GM12878 (cell line): Measurements from ENCODE around the gene KIRREL3. TPM values are rescaled to one million over a fixed set of nuclear protein-coding genes. Genes with fewer than 3 reads are reported as not detected.
A peak's percentile ranks its signal among the peaks of the same experiment; 100 is the strongest.

ENCODE experiments used
- ATAC-seq: fragments of 200-7000 bp; cut with Tn5 transposase; 3 replicates; pipeline ENCODE4 v1.9.1; 2020; ENCODE audit warnings: mild to moderate bottlenecking, moderate library complexity
- BruUV-seq: library from RNA; stranded (reverse); fragments of 400-500 nt; replicated peaks from 2 replicates; lab custom pipeline; 2021; lab: Mats Ljungman, UMichigan
- CTCF ChIA-PET: fragments of 300-600 bp; sonication (Branson Sonifier 250); formaldehyde crosslinking; extraction: SDS; loops from one replicate; lab custom pipeline; 2021; ENCODE audit warnings: inconsistent platforms; lab: Yijun Ruan, JAX
- POLR2A ChIA-PET: fragments of 350-600 bp; formaldehyde crosslinking; extraction: SDS; loops from one replicate; lab custom pipeline; 2021; ENCODE audit warnings: inconsistent platforms; lab: Charles Lee
- RAD21 ChIA-PET: fragments of 300-600 bp; sonication (Branson Sonifier 250); formaldehyde crosslinking; loops from one replicate; lab custom pipeline; 2023; ENCODE audit warnings: antibody characterized with exemption; ENCODE audit not compliant: unreplicated experiment; lab: Charles Lee
- SMC1A ChIA-PET: fragments of 300-600 bp; sonication (Branson Sonifier 250); formaldehyde crosslinking; loops from one replicate; lab custom pipeline; 2023; ENCODE audit not compliant: unreplicated experiment, uncharacterized antibody; lab: Charles Lee
- DNase-seq: peaks from one replicate; pipeline ENCODE4 v3.0.0-alpha.2; 2011; ENCODE audit warnings: low read depth, low spot score
- FAIRE-seq: peaks from 3 replicates; lab custom pipeline; 2011; peaks lifted over from hg19 to GRCh38; lab: Jason Lieb, UNC
- H2AFZ ChIP-seq: 2 replicates; pipeline ENCODE4 v1.6.0; 2011; ENCODE audit warnings: low read depth, low read length, control low read depth; ENCODE audit not compliant: control insufficient read depth
- H3K27ac ChIP-seq: 2 replicates; pipeline ENCODE4 v1.5.1; 2011; ENCODE audit warnings: control low read depth; ENCODE audit not compliant: control insufficient read depth, insufficient read depth
- H3K27me3 ChIP-seq, 2 experiments: replicated peaks in 1 of 2; 2 replicates each; pipeline versions ENCODE4 v1.6.0 to v1.6.1; 2011; ENCODE audit warnings: low read length in 1 of 2; ENCODE audit not compliant: control insufficient read depth in 2 of 2, insufficient read depth in 2 of 2
- H3K36me3 ChIP-seq, 2 experiments: 2 replicates each; pipeline ENCODE4 v1.5.1; 2011; ENCODE audit warnings: low read length in 1 of 2; ENCODE audit not compliant: control insufficient read depth in 2 of 2, insufficient read depth in 2 of 2
- H3K4me1 ChIP-seq: 2 replicates; pipeline ENCODE4 v1.6.1; 2011; ENCODE audit warnings: mild to moderate bottlenecking, low read length, moderate library complexity, mixed read lengths; ENCODE audit not compliant: control insufficient read depth, insufficient read depth
- H3K4me2 ChIP-seq: 2 replicates; pipeline ENCODE4 v1.6.0; 2011; ENCODE audit warnings: control low read depth; ENCODE audit not compliant: control insufficient read depth, insufficient read depth
- H3K4me3 ChIP-seq: fragments of 200-600 bp; sonication (generic); 2 replicates; pipeline ENCODE4 v1.5.1; 2016
- H3K79me2 ChIP-seq: 2 replicates; pipeline ENCODE4 v1.6.0; 2011; ENCODE audit warnings: low read length; ENCODE audit not compliant: control insufficient read depth, insufficient read depth
- H3K9ac ChIP-seq: 2 replicates; pipeline ENCODE4 v1.8.0; 2011; ENCODE audit warnings: low read length, control low read depth, mixed read lengths; ENCODE audit not compliant: control insufficient read depth, insufficient read depth
- H3K9me3 ChIP-seq: replicated peaks from 3 replicates; pipeline ENCODE4 v1.5.1; 2011; ENCODE audit warnings: mild to moderate bottlenecking, low read length; ENCODE audit not compliant: control insufficient read depth, insufficient read depth
- H4K20me1 ChIP-seq: 2 replicates; pipeline ENCODE4 v1.6.0; 2011; ENCODE audit not compliant: control insufficient read depth, insufficient read depth
- ASH2L ChIP-seq: fragments of 300-600, 200-600 bp; sonication (generic); IDR thresholded peaks from 2 replicates; pipeline ENCODE4 v1.6.1; 2017; ENCODE audit warnings: low read depth, mild to moderate bottlenecking, borderline replicate concordance
- ATF7 ChIP-seq: fragments of 450-650 bp; IDR thresholded peaks from 2 replicates; pipeline ENCODE4 v1.6.1; 2016; ENCODE audit warnings: low read depth, mild to moderate bottlenecking
- CEBPB ChIP-seq, 2 experiments: fragments of 150-350 bp in 1 of 2; IDR thresholded peaks; 2 replicates each; pipeline ENCODE4 v1.6.1; 2012 to 2014; ENCODE audit warnings: low read depth in 2 of 2, low read length in 2 of 2, borderline replicate concordance in 1 of 2, inconsistent platforms in 1 of 2
- CUX1 ChIP-seq: IDR thresholded peaks from 2 replicates; pipeline ENCODE4 v1.6.1; 2012; ENCODE audit warnings: improper control_type of control experiment, low read depth, low read length; ENCODE audit not compliant: insufficient replicate concordance
- DPF2 ChIP-seq: fragments of 450-650 bp; IDR thresholded peaks from 2 replicates; pipeline ENCODE4 v1.6.1; 2017; ENCODE audit warnings: mild to moderate bottlenecking
- GATAD2B ChIP-seq: fragments of 450-650 bp; conservative IDR thresholded peaks from 2 replicates; pipeline ENCODE4 v1.6.1; 2017; ENCODE audit warnings: low read depth, mild to moderate bottlenecking, moderate library complexity
- JUNB ChIP-seq: IDR thresholded peaks from 2 replicates; pipeline ENCODE4 v1.6.1; 2016; ENCODE audit warnings: antibody characterized with exemption, mild to moderate bottlenecking
- RFX5 ChIP-seq: IDR thresholded peaks from 2 replicates; pipeline ENCODE4 v1.6.1; 2011; ENCODE audit warnings: low read depth, low read length, improper control_type of control experiment
- STAT3 ChIP-seq: IDR thresholded peaks from 2 replicates; pipeline ENCODE4 v1.6.1; 2011; ENCODE audit warnings: low read depth, low read length, improper control_type of control experiment
- ZBTB4 ChIP-seq: fragments of 450-650 bp; formaldehyde crosslinking; IDR thresholded peaks from 2 replicates; pipeline ENCODE4 v1.4.0; 2022; ENCODE audit warnings: mild to moderate bottlenecking, moderate library complexity
- ZNF207 ChIP-seq: fragments of 450-650 bp; IDR thresholded peaks from 2 replicates; pipeline ENCODE4 v1.6.1; 2014; ENCODE audit warnings: antibody characterized with exemption, mild to moderate bottlenecking, borderline replicate concordance
- ZNF24 ChIP-seq: fragments of 450-650 bp; IDR thresholded peaks from 2 replicates; pipeline ENCODE4 v1.6.1; 2017; ENCODE audit warnings: antibody characterized with exemption, mild to moderate bottlenecking
- WGBS: methylation state at CpG from one replicate; pipeline ENCODE4 v1.1.6; 2016; ENCODE audit warnings: low lambda C conversion rate; ENCODE audit not compliant: insufficient replicate concordance, insufficient coverage; ENCODE audit errors: missing lambda C conversion rate; 5-methylcytosine and 5-hydroxymethylcytosine counted together
- in situ Hi-C: fragments of 300-500 bp; cut with MboI; formaldehyde crosslinking; loops from 9 replicates; pipeline ENCODE4 v1.14.3; 2018; ENCODE audit warnings: mixed read lengths
- intact Hi-C: fragments of 100-400 bp; cut with micrococcal nuclease; formaldehyde crosslinking; loops from one replicate; pipeline ENCODE4 v1.14.2; 2022; ENCODE audit not compliant: unreplicated experiment
- polyA plus RNA-seq, 11 experiments: library from polyadenylated mRNA; depleted of rRNA in 4 of 11; unstranded in 6 of 11; stranded (reverse) in 5 of 11; fragments of >200 nt; fragmentation: Nextera tagmentation in 4 of 11; fragmentation: Illumina TruSeq in 1 of 11; extraction: Ambion mirVana in 4 of 11; extraction: Trizol in 1 of 11; gene quantifications; 1 replicate in 1 of 11; 2 replicates in 10 of 11; pipeline versions ENCODE4 v1.2.1 to v1.2.3, GENCODE V29; 2011 to 2016; ENCODE audit warnings: inconsistent platforms in 2 of 11, missing spikeins in 2 of 11, low read depth in 1 of 11
- total RNA-seq, 4 experiments: library from RNA; depleted of rRNA in 3 of 4; stranded (reverse); fragments of >200 nt in 3 of 4; fragmentation: Illumina TruSeq in 1 of 4; extraction: Trizol in 1 of 4; gene quantifications; 2 replicates each; pipeline versions ENCODE4 v1.2.1 to v1.2.3, GENCODE V29; 2013 to 2021

The KIRREL3 gene
- total and polyA plus RNA-seq, 10 of the 15 experiments (the other 5 are each of a cell fraction or from before 2014, with no cell fraction given): under 0.01 TPM; not detected in 9

- BruUV-seq: no TSS peak
- no peaks in the 10 kb centered on the region for H3K79me2 ChIP-seq
- peak; percentile 65 for FAIRE-seq
- ChIA-PET RAD21 (no interaction called here), CTCF (interaction anchor here (0.8 to 4.6 kb wide), 4 partner anchors 10 to 289 kb away, joined by 3 to 22 read pairs (median 3); no protein-coding TSS in a partner anchor), SMC1A (interaction anchor here (1.0 kb wide), 2 partner anchors 12 to 373 kb away, joined by 3 read pairs; no protein-coding TSS in a partner anchor), POLR2A (no interaction called here)
- no peak overlapping the region for H3K4me3 ChIP-seq
- H3K9ac ChIP-seq: no peak overlapping the region
- H2AFZ ChIP-seq: no peak overlapping the region
- H3K27me3 ChIP-seq: no peaks in the 10 kb centered on the region; a peak in 1 of 4 replicates
- no peaks in the 10 kb centered on the region for H4K20me1 ChIP-seq
- peak; percentile 88 for ATAC-seq
- WGBS: 26% methylated on average over 9 of the region's 9 CpGs
- H3K4me2 ChIP-seq: peak overlapping the region; percentile 31
- H3K27ac ChIP-seq: no peak overlapping the region; the same call in 1 of the 2 replicates
- peak; percentile 42 for DNase-seq
- in situ Hi-C loops (no loop called here), intact Hi-C loops (loop anchor here (2.0 to 10.0 kb wide), 3 partner anchors 46 to 386 kb away; no protein-coding TSS in a partner anchor)
- no peaks in the 10 kb centered on the region for H3K36me3 ChIP-seq
- no peaks in the 10 kb centered on the region; the same call in 2 of the 3 replicates for H3K9me3 ChIP-seq
- peaks cover 16% of the 10 kb centered on the region for H3K4me1 ChIP-seq
- peak; percentile 59; the same call in 1 of the 2 replicates for TF ChIP-seq ATF7
- peak; percentile 30; the same call in 1 of the 2 replicates for TF ChIP-seq JUNB
- no peak for TF ChIP-seq RFX5
- TF ChIP-seq CEBPB (IDR thresholded peaks at IDR 0.05; ENCODE audit: borderline replicate concordance in 1 of 2, low read depth in 2 of 2, low read length in 2 of 2): no peak
- no peak for TF ChIP-seq ZNF24
- no peak for TF ChIP-seq STAT3
- TF ChIP-seq ZBTB4 (CRISPR knock-in tag): no peak
- no peak for TF ChIP-seq ASH2L
- TF ChIP-seq DPF2: peak; percentile 43; the same call in 1 of the 2 replicates
- TF ChIP-seq ZNF207: no peak
- TF ChIP-seq CUX1: no peak
- TF ChIP-seq GATAD2B: no peak
Observed at GRCh38 chr11:126700768-126701519, 299.6 kb downstream of the KIRREL3 start.
